HG03095 (cell line): ENCODE data around the gene XRCC2.

Experiments used
- ATAC-seq: cut with Tn5 transposase; IDR thresholded peaks from one replicate; pipeline ENCODE4 v1.9.1; 2021; ENCODE audit warnings: moderate library complexity; ENCODE audit not compliant: unreplicated experiment

Gene XRCC2

DNA sequence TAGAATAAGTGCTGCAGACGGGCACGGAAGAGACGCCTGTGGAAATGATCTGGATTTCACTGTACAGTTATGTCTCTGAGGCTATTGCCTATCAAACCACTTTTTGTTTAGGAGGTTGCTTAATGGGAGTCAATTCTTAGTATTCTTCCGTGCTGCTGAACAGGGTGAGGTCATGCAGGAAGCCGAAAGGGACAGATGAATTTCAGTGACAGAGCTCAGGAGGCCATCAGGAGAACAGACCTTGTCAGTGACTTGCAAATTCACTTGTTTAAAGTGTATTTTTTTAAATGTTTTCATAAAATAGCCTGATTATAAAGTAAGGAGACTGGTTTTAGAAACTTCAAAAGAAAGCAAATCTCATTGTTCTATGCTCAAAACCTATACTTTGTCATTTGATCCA is 58.9 kb downstream of the XRCC2 start:
- ATAC-seq = no peak

DNA sequence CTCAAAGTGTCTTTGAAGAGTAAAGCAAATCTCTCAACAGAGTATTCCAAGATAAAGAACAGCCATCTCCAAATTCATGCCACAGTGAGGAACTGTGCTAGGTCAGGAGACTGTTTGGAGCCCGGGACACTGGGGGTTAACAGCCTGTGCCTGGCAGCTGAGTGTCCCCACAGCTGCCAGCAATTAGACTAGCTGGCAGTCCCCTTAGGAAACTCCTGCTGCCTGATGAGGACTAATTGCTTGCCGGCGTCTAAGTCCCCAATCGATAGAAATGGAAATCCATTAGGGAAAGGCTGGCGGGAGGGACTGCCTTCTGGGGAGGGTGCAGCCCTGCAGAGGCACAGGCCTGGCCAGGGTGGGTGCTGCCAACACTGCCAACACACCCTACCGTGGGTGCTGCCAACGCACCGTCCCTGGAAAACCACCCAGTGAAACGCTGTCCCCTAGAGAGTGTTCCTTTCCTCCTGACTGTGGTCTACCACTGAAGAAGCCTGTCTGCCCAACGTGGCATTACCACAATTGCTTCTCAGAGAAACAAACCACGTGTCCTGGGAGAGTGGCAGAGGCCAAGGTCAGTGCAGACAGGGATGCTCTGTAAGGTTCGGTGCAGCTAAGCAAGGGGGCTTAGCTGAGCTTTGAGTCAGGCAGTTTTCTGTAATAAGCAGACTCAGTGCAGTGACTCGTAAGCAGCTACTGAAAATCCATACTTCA is 60.8 kb downstream of the XRCC2 start:
- ATAC-seq = no peak

DNA sequence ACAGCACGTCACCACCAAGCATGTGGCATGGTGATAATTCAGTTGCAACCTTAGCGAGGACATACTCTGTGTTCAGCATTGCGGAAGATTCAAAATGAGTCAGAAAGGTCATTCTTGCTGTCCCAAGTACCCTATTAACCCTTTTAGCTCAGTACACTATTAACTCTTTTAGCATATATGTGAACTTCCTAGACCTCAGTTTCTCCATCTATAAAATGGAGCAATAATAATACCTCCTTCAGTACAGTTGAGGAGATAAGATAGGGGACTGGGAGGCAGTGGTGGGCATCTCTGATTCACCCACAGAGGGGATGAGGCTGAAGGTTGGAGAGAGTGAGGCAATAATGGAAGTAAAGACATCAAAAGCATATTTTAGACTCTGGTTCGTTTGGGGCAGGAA is 67.3 kb downstream of the XRCC2 start:
- no peak for ATAC-seq

DNA sequence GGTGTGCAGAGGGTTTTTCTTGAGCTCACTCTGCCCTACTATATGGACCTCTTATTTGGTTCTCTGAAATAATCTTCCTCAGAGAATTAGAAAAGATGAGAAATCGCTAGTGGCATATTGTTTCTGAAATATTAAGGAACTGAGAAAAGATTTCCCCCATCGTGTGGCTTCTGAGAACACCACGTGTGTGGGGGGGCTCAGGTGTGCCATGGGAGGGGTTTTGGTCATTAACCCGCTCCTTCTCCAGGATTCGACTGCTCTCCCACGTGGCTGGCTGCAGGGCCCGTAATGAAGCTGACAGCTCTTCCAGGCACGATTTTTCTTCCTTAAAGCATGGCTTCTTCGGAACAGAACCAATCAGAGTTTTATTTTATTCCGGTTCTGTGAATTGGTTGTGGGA is 67.7 kb downstream of the XRCC2 start:
- ATAC-seq = no peak

DNA sequence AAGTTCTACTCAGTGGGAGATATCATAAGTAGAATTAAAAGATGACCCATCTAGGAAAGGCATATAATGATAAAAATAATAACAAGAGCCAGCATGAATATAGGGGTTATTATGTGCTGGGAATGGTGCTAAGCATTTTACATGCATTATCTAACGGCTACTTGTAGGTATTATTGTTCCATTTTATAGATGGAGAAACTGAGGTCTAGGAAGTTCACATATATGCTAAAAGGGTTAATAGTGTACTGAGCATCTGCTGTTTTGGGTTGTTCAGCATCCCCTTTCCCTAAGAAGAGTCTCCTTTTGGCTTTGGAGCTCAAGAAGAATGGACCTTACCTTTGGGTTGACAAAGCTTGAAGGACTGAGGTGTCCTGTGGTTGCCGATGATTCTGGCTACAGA is 68.9 kb downstream of the XRCC2 start:
- ATAC-seq = no peak

DNA sequence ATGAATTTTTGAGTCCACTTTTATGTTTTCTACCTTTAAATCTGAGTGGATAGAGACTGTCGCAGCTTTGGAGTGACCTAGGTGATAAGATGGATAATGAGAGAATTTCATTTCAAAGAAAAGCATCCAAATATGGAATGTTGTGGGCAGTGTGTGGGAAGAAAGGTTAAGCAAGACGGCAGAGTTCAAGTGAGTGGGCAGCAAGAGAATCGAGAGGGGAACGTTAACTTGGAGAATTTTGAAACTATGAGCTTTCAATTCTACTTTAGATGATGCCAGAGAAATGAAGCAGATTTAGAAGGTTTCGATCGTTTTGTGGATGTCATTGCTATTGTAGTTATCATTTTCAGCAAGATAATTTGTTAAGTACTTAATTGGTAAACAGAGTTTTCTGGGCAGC is 73.0 kb downstream of the XRCC2 start:
- ATAC-seq = no peak

DNA sequence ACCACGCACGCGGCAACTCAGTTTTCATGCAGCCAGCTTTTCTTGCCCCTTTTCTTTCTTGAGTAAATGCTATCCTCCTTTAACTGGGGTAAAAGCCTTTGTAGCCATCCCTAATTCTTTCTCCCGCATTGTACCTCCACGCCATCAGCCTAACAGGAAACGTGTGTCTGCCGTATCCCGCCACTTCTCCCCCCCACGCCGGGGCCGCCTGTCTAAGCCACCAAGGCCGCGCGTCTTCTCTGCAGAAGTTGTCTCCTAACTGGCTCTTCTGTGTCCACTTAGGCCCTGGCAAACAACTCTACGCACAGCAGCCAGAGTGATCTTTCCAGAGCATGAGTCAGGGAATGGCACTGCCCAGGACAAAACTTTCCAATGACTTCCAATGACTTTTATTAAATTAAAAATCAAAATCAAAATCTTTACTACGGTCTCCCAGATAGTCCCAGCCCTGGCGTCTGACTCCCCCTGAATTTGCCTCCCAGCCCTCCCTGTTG is 74.6 kb downstream of the XRCC2 start:
- no peak for ATAC-seq

DNA sequence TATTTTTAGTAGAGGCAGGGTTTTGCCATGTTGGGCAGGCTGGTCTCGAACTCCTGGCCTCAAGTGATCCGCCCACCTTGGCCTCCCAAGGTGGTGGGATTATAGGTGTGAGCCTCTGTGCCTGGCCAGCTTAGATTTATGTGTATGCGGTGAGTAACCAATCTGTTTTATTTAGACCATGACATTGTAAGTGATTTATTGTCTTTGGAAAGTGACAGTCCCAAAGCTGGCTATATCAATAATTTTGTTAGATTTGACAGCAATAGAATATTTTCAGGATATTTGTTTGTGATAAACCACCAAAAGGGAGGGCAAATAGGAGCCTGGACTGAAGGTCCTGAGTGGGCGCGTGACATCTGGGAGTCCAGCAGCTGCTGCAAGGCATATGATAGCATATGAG is 75.7 kb downstream of the XRCC2 start:
- ATAC-seq = no peak

DNA sequence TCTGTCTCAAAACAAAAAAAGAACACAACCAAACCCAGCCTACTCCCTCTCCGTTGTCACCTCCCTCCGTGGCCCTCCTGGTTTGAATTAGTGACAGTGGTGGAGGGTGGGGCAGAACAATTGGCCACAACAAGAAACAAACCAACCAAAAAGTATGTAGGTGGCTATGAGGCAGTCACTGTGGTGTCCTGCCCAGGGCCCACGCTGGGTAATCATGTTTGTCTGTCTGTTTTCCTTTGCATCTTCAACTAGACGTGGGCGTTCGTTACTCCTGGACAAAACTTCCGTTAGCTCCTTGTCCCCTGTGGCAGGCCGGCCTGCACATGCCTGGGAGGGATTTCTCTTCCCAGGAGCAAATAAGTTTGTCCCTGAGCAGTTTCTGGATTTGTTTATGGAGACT is 78.4 kb downstream of the XRCC2 start:
- ATAC-seq = no peak

DNA sequence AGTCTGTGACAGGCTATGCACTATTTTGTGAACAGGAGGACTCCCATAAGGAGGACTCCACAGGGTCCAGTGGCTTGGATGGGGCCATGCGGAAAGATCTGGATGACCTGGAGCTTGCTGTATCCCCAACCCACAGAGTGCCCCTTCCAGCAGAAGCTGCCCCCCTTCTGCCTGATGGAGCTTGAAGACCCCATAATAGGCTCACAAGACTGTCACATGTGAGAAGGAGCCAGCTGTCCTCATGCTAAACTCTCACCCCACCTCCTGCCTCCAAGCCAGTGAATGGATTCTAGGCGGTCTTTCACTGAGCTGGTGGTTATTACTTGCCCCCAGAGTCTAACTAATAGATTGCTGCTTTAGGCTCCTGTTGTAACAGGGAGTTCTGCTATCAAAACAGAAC is 79.1 kb downstream of the XRCC2 start:
- ATAC-seq = no peak
